ENCODE measurements around the gene LIMCH1.

Gene LIMCH1

GRCh38 chr4:41683326-41683725 is 145.4 kb downstream of the LIMCH1 start:
- no peak for TF ChIP-seq CTCF (IDR thresholded peaks at IDR 0.05; ENCODE audit: insufficient read depth, low read length, poor library complexity, severe bottlenecking)
- Histone ChIP-seq H3K36me3 (ENCODE audit: control insufficient read depth, insufficient read depth, low read length) (no peaks in the 10 kb centered on the region), H3K4me3 (replicated peaks; ENCODE audit: low read depth, low read length) (no peak overlapping the region), H3K27me3 (replicated peaks; ENCODE audit: control insufficient read depth, insufficient read depth, low read length) (no peaks in the 10 kb centered on the region; the same call in 1 of the 2 replicates)
- no peak for DNase-seq (ENCODE audit: extremely low read depth, insufficient read length)

GRCh38 chr4:41686893-41687292 is 148.9 kb downstream of the LIMCH1 start:
- DNase-seq (ENCODE audit: extremely low read depth, insufficient read length): no peak
- Histone ChIP-seq H3K4me3 (replicated peaks; ENCODE audit: low read depth, low read length) (no peak overlapping the region), H3K36me3 (ENCODE audit: control insufficient read depth, insufficient read depth, low read length) (no peaks in the 10 kb centered on the region), H3K27me3 (replicated peaks; ENCODE audit: control insufficient read depth, insufficient read depth, low read length) (no peaks in the 10 kb centered on the region)
- TF ChIP-seq CTCF (IDR thresholded peaks at IDR 0.05; ENCODE audit: insufficient read depth, low read length, poor library complexity, severe bottlenecking): no peak

GRCh38 chr4:41687971-41688370 is 150.0 kb downstream of the LIMCH1 start:
- TF ChIP-seq CTCF (IDR thresholded peaks at IDR 0.05; ENCODE audit: insufficient read depth, low read length, poor library complexity, severe bottlenecking): no peak
- H3K36me3 ChIP-seq (ENCODE audit: control insufficient read depth, insufficient read depth, low read length): no peaks in the 10 kb centered on the region
- DNase-seq (ENCODE audit: extremely low read depth, insufficient read length): no peak
- H3K4me3 ChIP-seq (replicated peaks; ENCODE audit: low read depth, low read length): no peak overlapping the region
- H3K27me3 ChIP-seq (replicated peaks; ENCODE audit: control insufficient read depth, insufficient read depth, low read length): no peaks in the 10 kb centered on the region

- Histone ChIP-seq H3K36me3 (ENCODE audit: control insufficient read depth, insufficient read depth, low read length) (no peaks in the 10 kb centered on the region), H3K27me3 (replicated peaks; ENCODE audit: control insufficient read depth, insufficient read depth, low read length) (no peaks in the 10 kb centered on the region), H3K4me3 (replicated peaks; ENCODE audit: low read depth, low read length) (no peak overlapping the region)
- no peak for DNase-seq (ENCODE audit: extremely low read depth, insufficient read length)
- TF ChIP-seq CTCF (IDR thresholded peaks at IDR 0.05; ENCODE audit: insufficient read depth, low read length, poor library complexity, severe bottlenecking): peak; percentile 97
Observed at GRCh38 chr4:41692717-41693345, 154.9 kb downstream of the LIMCH1 start.

GRCh38 chr4:41693629-41694028 is 155.7 kb downstream of the LIMCH1 start:
- DNase-seq (ENCODE audit: extremely low read depth, insufficient read length): no peak
- TF ChIP-seq CTCF (IDR thresholded peaks at IDR 0.05; ENCODE audit: insufficient read depth, low read length, poor library complexity, severe bottlenecking): peak; percentile 46
- no peaks in the 10 kb centered on the region for H3K27me3 ChIP-seq (replicated peaks; ENCODE audit: control insufficient read depth, insufficient read depth, low read length)
- H3K36me3 ChIP-seq (ENCODE audit: control insufficient read depth, insufficient read depth, low read length): no peaks in the 10 kb centered on the region
- no peak overlapping the region for H3K4me3 ChIP-seq (replicated peaks; ENCODE audit: low read depth, low read length)

- Histone ChIP-seq H3K4me3 (replicated peaks; ENCODE audit: low read depth, low read length) (no peak overlapping the region), H3K27me3 (replicated peaks; ENCODE audit: control insufficient read depth, insufficient read depth, low read length) (no peaks in the 10 kb centered on the region), H3K36me3 (ENCODE audit: control insufficient read depth, insufficient read depth, low read length) (no peaks in the 10 kb centered on the region)
- no peak for DNase-seq (ENCODE audit: extremely low read depth, insufficient read length)
- TF ChIP-seq CTCF (IDR thresholded peaks at IDR 0.05; ENCODE audit: insufficient read depth, low read length, poor library complexity, severe bottlenecking): no peak
Observed at GRCh38 chr4:41696131-41696530, 158.2 kb downstream of the LIMCH1 start.

Data from GM06990 (cell line).